Ishikawa (cell line): ENCODE measurements around the gene GRID1.
A peak's percentile ranks its signal among the peaks of the same experiment; 100 is the strongest.

Experiments used
- CEBPB ChIP-seq: IDR thresholded peaks from 2 replicates; pipeline ENCODE4 v1.6.1; 2012
- CREB1 ChIP-seq: IDR thresholded peaks from 2 replicates; pipeline ENCODE4 v1.6.1; 2012; ENCODE audit warnings: low read depth
- EGR1 ChIP-seq: IDR thresholded peaks from 2 replicates; pipeline ENCODE4 v1.6.1; 2012
- EP300 ChIP-seq: IDR thresholded peaks from 2 replicates; pipeline ENCODE4 v1.6.1; 2012; ENCODE audit warnings: borderline replicate concordance
- FOXM1 ChIP-seq: IDR thresholded peaks from 2 replicates; pipeline ENCODE4 v1.6.1; 2012; ENCODE audit warnings: low read depth, borderline replicate concordance
- MAX ChIP-seq: IDR thresholded peaks from 2 replicates; pipeline ENCODE4 v1.6.1; 2012
- NFIC ChIP-seq: IDR thresholded peaks from 2 replicates; pipeline ENCODE4 v1.6.1; 2012
- RAD21 ChIP-seq: IDR thresholded peaks from 2 replicates; pipeline ENCODE4 v1.6.1; 2012; ENCODE audit warnings: low read depth
- REST ChIP-seq: IDR thresholded peaks from 2 replicates; pipeline ENCODE4 v1.6.1; 2012; ENCODE audit warnings: low read depth, mild to moderate bottlenecking
- TAF1 ChIP-seq: IDR thresholded peaks from 2 replicates; pipeline ENCODE4 v1.6.1; 2012; ENCODE audit warnings: low read depth, mild to moderate bottlenecking
- TCF12 ChIP-seq: IDR thresholded peaks from 2 replicates; pipeline ENCODE4 v1.6.1; 2012; ENCODE audit warnings: low read depth
- TEAD4 ChIP-seq: IDR thresholded peaks from 2 replicates; pipeline ENCODE4 v1.6.1; 2012
- USF1 ChIP-seq: IDR thresholded peaks from 2 replicates; pipeline ENCODE4 v1.6.1; 2012
- YY1 ChIP-seq: IDR thresholded peaks from 2 replicates; pipeline ENCODE4 v1.6.1; 2012; ENCODE audit warnings: low read depth
- ZBTB7A ChIP-seq: IDR thresholded peaks from 2 replicates; pipeline ENCODE4 v1.6.1; 2012; ENCODE audit warnings: low read depth

Gene GRID1

GRCh38 chr10:86308056-86308455 lies 58.5 kb downstream of the GRID1 start:
- TF ChIP-seq MAX: no peak

GRCh38 chr10:86306628-86307278 lies 59.8 kb downstream of the GRID1 start:
- no peak for TF ChIP-seq YY1
- TF ChIP-seq CEBPB: no peak
- no peak for TF ChIP-seq CREB1
- TF ChIP-seq REST: peak; percentile 98
- no peak for TF ChIP-seq NFIC

GRCh38 chr10:86305521-86305920 lies 61.1 kb downstream of the GRID1 start:
- no peak for TF ChIP-seq YY1

- TF ChIP-seq EGR1: no peak
- TF ChIP-seq FOXM1: no peak
- TF ChIP-seq CREB1: no peak
- TF ChIP-seq RAD21: no peak
- no peak for TF ChIP-seq YY1
- TF ChIP-seq NFIC: no peak
- TF ChIP-seq TCF12: no peak
- TF ChIP-seq TEAD4: no peak
- no peak for TF ChIP-seq REST
- TF ChIP-seq ZBTB7A: no peak
- TF ChIP-seq MAX: no peak
- TF ChIP-seq TAF1: no peak
- no peak for TF ChIP-seq USF1
- no peak for TF ChIP-seq CEBPB
- TF ChIP-seq EP300: no peak
Measured at GRCh38 chr10:86304436-86304835, 62.2 kb downstream of the GRID1 start.

- no peak for TF ChIP-seq CEBPB
- TF ChIP-seq FOXM1: no peak
- no peak for TF ChIP-seq TEAD4
- TF ChIP-seq TCF12: no peak
- no peak for TF ChIP-seq CREB1
- no peak for TF ChIP-seq NFIC
- TF ChIP-seq EP300: no peak
- no peak for TF ChIP-seq USF1
- TF ChIP-seq ZBTB7A: no peak
- no peak for TF ChIP-seq TAF1
- TF ChIP-seq RAD21: no peak
- TF ChIP-seq YY1: no peak
- no peak for TF ChIP-seq MAX
Measured at GRCh38 chr10:86303626-86304025, 63.0 kb downstream of the GRID1 start.

- TF ChIP-seq TAF1: no peak
- TF ChIP-seq RAD21: no peak
- no peak for TF ChIP-seq YY1
- TF ChIP-seq REST: no peak
- TF ChIP-seq FOXM1: no peak
- TF ChIP-seq MAX: no peak
- no peak for TF ChIP-seq USF1
- no peak for TF ChIP-seq CREB1
- TF ChIP-seq EGR1: no peak
- TF ChIP-seq TCF12: no peak
- no peak for TF ChIP-seq EP300
- TF ChIP-seq CEBPB: no peak
Measured at GRCh38 chr10:86301971-86302370, 64.6 kb downstream of the GRID1 start.
